GM15510 (cell line): ENCODE results near the gene APRT.

Experiments used
- POLR2A ChIP-seq: IDR thresholded peaks from 3 replicates; pipeline ENCODE4 v1.6.1; 2011; ENCODE audit warnings: borderline replicate concordance; ENCODE audit not compliant: insufficient read length; ENCODE audit errors: extremely low read depth

APRT gene

DNA sequence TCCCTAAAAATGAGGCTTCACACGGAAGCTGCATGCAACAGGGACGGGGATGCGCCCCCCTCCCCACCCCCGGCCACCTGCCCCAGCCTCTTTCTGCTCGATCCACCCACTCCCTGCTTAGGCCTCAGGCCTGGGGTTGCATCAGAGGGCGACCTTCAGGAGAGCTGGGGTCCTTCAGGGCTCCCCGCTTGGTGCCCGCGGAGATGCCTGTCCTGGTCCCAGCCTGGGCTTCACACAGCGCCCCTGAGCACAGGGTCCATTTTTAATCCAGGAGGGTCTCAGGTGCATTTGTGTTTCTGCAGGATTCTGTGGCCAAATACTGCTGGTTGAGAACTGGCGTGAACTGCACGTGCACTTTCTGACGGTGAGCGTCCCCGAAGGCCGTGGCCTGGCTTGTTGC, 7.4 kb upstream of the APRT start:
- no peak for TF ChIP-seq POLR2A

DNA sequence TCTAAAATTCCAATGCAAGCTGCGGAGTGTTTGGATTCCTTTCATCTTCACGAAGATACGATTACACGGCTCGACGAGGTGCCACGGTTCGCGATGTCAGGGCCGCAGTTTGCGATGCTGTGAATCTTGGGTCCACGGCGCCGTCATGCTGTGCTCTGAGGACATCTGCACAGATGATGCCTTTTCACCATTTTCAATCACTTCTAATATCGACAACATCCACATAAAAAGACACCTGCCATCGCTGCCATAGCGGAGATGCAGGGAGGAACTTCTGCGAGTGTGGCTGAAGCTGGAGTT, 6.8 kb upstream of the APRT start:
- no peak for TF ChIP-seq POLR2A

DNA sequence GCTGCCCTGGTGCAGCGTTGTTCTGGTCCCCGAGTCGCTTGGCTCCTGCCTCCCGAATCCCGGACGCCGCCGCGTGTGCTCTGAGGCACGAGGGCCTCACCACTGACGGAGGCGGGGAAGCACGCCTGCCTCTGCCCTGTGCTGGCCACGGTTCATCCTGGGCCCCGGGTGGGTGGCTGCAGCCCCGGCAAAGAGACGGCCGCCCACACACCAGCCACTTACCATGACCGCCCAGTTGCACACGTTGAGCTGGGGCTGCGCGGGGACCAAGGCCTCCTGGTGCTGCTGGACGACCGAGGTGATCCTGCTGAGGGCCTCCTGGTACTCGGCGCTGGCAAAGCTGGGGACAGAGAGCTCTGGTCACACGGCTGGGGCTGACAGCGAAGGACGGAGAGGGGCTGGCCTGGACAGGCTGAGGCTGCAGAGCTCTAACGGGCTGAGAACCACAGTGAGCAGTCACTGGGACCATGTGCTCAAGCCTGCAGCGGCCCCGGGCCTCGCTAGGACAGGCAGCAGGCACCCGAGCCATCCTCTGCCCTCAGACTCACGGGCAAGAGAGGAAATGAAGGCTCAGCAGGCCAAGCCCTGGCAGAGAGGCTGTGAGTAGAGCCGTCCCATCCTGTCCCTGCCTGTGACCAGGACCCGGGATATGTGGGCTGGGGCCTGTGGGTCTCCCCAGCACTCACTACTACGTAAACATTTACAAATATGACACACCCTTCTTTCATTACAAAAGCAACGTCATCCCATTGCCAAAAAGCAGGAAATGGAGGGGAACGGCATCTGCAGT, 6.3 kb upstream of the APRT start:
- TF ChIP-seq POLR2A = no peak

DNA sequence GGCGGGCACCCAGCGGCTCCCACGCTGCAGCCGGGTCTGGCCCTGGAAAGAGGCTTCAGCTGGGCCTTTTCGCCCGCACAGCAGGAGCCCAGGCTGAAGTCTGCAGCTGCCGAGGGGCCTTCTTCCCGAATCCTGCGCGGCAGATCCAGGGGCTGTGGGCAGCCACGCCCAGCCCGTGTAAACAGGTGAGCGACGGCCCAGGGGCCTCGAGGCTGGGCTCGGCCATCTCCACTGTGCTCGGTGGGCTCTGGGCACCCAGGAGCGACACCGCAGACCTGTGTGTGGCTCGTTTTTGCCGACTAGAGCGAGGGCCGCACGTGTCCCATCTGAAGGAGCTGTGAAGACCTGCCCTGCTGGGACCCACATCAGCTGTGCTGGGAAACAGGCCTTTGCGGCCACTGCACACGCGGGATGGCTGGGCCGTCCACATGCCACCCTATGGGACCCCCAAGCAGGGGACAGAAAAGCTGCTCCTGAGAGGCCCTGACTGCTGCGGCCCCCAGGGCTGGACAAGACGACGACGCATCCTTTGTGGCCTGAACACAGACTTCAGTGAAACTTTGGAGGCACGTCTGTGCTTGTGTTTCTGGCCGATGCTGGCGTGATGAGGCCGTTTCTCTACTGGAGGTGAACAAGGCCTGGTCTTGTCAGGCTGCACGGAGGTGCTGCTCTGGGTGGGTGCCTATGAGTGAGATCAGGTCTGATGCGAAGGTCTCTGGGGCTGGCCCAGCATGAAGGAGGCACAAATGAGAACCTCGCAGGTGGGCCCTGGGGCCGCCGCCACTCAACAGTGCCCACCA, 5.2 kb upstream of the APRT start:
- TF ChIP-seq POLR2A = no peak

DNA sequence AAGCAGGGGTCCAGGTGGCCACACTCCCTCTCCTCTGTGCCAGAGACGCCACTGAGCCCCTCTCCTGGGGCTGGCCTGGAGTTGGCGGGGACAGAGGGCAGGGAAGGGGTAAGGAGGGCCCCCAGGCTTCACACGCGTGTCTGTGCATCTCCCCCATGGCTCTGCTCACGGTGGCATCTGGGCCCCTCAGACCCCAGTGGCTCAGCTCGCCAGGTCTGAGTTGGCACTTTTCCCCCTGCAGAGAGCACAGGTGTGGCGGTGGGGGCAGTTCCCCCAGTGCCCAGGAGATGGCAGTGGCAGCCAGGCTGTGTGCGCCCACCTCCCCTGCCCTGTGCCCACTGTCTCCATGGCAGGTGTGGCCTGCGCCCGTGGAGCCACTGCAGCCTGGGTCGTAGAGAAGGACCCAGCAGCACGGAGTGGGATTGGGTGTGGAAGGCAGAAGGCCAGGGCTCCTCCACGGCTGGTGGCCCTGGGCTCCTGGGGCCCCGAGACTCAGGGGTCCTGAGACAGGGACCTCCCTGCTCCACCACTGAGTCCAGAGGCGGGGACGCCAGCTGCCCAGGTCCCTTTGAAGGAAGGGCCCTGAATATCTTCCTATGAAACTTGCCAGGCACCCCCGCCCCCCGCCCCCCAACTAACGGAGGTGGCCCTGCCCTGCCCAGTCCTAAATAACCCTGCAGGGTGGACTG, 4.3 kb upstream of the APRT start:
- TF ChIP-seq POLR2A = no peak

DNA sequence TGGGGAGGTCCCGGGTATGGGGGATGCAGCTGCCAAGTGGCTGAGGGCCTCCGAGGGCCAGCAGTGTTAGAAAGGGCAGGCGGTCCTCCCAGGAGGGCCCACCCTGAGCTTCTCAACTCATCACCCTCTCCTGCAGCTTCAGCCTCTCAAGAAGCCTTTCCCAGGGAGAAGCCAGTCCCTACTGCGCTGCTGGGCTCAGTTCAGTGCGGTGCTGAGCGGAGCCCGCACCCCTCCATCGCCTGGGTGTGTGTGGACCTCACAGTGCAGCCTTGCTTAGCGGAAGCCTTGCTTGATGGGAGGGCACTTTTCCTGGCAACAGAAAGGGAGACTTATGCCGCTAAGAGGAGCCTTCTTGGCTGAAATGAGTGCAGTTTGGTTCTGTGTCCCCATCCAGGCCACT, 3.5 kb upstream of the APRT start:
- no peak for TF ChIP-seq POLR2A

DNA sequence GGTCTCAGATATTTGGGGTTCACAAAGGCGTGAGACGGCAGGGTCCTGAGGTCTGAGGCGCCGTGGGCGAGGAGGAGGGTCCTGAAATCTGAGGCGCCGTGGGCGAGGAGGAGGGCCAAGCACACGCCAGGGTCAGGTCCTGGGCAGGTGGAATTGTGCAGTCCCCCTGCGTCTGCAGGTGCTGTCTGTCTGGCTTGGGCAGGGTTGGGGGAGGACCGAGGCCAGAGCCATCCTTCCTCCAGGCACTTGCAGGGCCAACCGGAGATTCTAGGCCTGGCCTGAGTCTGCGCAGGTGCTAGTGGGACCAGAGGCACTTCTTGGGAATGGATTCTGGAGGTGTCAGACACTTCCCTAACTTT, 2.4 kb upstream of the APRT start:
- no peak for TF ChIP-seq POLR2A

DNA sequence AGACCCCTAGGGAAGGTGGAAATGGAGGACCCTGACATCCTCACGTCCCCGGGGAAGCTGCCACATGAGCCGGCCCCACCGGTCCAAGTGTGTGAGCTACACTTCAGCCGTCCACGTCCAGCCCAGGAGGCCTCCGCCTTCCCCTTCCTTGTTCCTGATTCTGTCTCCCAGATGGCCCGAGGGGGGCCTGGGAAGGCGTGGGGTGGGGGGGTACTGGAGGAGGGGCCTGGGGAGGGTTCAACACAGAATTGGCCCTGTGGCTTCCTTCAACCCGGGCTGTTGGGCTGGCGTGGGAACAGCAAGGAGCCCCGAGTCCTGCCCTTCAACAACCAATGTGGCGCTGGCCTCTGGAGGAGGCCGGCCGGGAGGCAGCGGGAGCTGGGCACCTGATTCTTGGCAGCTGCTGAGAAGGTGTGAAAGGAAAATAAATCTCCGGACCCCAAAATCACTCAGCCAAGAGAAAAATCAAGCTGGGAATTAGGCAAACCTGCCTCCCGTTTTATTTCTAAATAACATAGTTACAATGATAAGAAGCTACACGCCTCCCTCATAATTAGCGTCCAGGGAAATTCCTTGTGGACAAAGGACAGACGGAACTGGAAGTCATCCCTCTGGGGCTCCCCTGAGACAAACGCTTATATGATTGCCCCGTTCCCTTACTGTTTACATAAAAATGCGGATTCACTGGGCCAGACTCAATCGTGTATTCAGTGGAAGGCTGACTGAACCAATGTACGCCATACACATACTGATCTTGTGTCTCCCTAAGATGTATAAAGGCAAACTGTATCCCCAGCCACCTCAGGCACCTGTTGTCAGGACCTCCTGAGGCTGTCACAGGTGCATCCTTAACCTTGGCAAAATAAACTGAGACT, 1.8 kb upstream of the APRT start:
- TF ChIP-seq POLR2A = no peak

DNA sequence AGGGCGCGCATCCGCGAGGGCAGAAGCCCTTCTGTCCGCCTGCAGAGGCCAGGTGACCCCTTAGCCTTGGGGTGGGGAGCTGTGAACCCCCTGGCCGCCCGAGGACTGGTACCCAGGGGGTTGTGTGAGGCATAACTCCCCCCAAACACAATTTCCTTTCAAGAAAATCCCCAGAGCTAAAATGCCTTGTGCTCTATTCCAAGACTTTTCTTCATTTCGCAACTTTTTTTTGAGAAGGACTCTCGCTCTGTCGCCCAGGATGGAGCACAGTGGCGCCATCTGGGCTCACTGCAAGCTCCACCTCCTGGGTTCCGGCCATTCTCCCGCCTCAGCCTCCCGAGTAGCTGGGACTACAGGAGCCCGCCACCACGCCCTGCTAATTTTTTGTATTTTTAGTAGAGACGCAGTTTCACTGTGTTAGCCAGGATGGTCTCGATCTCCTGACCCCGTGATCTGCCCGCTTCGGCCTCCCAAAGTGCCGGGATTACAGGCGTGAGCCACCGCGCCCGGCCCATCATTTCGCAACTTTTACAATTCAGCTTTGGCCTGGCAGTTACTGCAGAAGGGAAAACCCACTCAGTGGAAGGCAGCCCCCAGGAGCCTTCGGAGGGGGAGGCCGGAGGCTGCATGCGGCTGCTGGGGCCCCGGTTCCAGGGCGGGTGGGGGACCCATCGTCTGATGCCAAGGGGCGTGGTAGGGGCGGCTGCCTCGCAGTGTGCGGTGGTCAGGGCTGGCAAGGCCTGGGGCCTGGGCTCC, 963 bp upstream of the APRT start:
- TF ChIP-seq POLR2A = no peak

DNA sequence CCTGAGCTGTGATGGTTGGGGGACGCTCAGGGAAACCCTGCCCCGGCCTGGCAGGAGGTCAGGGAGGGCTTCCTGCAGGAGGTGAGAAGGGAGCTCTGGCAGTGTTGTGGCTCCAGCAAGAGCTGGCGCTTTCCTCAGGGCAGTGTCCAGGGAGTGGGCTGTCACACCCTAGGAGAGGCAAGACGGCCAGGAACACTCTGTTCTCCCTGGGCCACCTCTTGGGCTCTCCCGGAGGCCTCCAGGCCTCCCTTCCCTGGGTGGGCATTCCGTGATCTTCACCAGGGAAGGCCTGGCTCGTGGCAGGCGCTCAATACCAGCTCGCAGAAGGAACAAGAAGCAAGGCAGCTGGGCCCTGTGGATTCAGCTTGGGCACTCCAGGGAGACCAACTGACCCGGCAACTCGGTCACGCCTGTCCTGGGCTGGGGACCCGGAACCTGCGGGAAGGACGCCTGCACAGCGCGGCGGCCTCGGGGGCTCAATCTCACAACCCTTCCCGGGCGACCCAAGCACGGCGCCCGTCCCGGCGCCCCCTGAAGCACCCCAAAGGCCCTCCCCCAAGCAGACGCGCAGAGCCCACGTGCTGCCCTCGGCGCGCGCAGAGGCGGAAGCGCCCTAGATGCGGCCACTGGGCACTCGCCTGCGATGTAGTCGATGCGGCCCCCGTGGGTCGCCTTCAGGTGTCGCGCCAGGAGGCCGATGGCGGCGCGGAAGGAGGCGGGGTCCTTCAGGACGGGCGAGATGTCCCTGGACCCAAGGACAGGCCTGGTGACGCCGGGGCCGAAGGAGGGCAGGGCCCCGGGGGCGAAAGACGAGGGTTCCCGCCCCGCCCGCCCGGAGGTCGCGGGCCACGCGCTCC, 588 bp downstream of the APRT start:
- peak; percentile 67 for TF ChIP-seq POLR2A

DNA sequence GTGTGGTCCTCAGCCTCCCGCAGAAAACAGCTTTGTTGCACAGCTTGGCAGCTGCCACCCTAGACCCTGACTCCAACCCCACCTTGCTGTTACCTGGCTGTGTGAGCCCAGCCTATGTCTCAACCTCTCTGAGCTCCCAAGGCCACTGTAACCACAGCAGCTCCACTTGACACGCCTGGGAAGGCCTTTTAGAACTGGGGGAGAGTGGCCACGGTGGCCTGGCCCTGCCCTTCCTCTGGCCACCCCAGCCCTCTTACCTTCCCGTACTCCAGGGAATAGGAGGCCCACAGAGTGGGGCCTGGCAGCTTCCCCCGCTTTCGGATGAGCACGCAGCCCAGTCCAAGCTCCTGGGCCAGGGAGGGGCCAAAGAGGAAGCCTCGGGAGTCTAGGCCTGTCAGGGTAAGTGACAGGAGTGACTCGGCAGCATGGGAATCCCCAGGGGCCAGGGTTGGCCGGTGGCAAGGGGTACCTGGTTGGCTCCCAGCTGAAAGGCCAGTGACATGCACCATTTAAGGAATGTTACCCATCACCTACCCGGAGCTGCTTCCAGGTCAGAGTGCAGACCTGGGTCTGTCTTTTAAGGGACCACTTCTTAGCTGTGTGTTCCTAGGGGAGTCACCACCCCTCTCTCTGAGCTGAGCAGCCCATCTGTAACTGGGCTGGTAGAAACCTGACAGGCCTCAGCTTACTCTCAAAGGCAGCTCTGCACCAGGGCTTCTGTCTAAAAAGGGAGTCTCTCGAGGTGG, 1.4 kb downstream of the APRT start:
- TF ChIP-seq POLR2A = no peak

DNA sequence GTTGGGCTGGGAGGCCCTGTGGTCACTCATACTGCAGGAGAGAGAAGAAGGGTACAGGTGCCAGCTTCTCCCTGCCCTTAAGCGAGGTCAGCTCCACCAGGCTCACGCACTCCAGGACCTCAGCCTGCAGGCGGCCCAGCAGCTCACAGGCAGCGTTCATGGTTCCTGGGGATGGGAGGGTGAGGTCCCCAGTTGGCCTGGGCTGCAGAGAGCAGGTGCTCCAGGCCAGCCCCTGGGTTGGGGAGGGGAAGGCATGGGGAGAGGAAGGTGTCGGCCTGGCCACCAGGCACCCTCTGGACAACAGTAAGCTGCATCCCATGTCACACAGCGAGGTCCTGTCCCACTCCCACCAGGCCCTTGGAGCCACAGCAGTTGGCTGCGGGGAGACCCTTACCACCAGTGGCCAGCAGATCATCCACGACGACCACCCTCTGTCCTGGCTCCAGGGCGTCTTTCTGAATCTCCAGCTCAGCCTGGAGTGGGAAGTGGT, 2.0 kb downstream of the APRT start:
- TF ChIP-seq POLR2A = no peak
